ENCODE data around the gene ACKR3.

DNA sequence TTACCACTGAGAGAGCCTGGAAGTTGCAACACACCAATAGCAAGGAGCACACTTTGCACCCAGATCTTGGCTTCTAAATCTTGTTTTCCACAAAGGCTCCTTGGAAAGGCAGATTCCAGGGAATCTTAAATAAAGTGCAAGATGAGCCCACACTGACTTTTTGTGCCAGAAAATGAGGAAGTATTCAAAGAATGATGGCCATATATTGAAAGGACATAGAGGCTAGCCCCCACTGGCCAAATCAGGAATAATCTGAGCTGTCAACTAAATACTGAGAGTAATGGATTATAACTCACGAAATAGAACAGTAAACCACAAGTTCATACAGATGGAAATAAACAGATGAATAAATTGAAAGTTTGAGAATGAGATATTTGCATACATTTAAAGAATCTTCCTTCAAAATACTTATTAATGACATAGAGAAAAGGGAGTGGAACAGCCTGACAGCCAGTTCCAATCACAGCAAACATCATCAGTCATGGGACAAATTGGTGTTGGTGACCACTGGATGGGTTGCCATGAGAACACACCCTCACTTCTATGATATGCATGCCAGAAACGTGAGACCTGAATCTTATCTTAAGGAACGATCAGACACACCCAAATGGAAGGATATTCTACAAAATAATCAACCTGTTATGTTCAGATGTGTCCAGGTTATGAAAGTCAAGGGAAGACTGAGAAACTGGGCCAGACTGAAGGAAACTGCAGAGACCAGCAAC, 12.2 kb upstream of the ACKR3 start:
- TF ChIP-seq, protein P1, sequence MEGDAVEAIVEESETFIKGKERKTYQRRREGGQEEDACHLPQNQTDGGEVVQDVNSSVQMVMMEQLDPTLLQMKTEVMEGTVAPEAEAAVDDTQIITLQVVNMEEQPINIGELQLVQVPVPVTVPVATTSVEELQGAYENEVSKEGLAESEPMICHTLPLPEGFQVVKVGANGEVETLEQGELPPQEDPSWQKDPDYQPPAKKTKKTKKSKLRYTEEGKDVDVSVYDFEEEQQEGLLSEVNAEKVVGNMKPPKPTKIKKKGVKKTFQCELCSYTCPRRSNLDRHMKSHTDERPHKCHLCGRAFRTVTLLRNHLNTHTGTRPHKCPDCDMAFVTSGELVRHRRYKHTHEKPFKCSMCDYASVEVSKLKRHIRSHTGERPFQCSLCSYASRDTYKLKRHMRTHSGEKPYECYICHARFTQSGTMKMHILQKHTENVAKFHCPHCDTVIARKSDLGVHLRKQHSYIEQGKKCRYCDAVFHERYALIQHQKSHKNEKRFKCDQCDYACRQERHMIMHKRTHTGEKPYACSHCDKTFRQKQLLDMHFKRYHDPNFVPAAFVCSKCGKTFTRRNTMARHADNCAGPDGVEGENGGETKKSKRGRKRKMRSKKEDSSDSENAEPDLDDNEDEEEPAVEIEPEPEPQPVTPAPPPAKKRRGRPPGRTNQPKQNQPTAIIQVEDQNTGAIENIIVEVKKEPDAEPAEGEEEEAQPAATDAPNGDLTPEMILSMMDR (IDR thresholded peaks at IDR 0.05), result no peak
- TF ChIP-seq POLR2A (IDR thresholded peaks at IDR 0.05), result no peak

All from ovary (tissue), 3 donors.